Loucy (cell line): ENCODE results near the gene SPECC1.

Experiments
- CTCF ChIP-seq: fragments of 200-600 bp; sonication (generic); conservative IDR thresholded peaks from 2 replicates; pipeline ENCODE4 v1.5.1; 2014; ENCODE audit warnings: mild to moderate bottlenecking, antibody characterized with exemption, low read length
- EZH2phosphoT487 ChIP-seq: fragments of 200-600 bp; IDR thresholded peaks from 2 replicates; pipeline ENCODE4 v1.6.1; 2018; ENCODE audit warnings: antibody characterized with exemption, mild to moderate bottlenecking, moderate library complexity, borderline replicate concordance

- TF ChIP-seq CTCF, result no peak
- no peak for TF ChIP-seq EZH2phosphoT487
Measured at GRCh38 chr17:20180661-20181060, 171.5 kb downstream of the SPECC1 start.
